Stomach (tissue), 9 donors: Measurements from ENCODE around the gene TELO2. TPM values are rescaled to one million over a fixed set of nuclear protein-coding genes. Genes with fewer than 3 reads are reported as not detected.

Experiments used
- DNase-seq, 2 donors: peaks; one replicate each; pipeline versions ENCODE4 v3.0.0 to v3.0.0-alpha.2; 2013 to 2019
- H3K27ac ChIP-seq, 5 donors: fragments of 200-600 bp in 4 of 5; sonication (generic) in 4 of 5; one replicate each; pipeline ENCODE4 v1.5.1; 2013 to 2019; ENCODE audit warnings: mild to moderate bottlenecking in 1 of 5, moderate library complexity in 1 of 5
- H3K27me3 ChIP-seq, 3 donors: fragments of 200-600 bp; sonication (generic); one replicate each; pipeline ENCODE4 v1.5.1; 2017 to 2019; ENCODE audit warnings: mixed run types in 1 of 3
- H3K36me3 ChIP-seq, 4 donors: fragments of 200-600 bp; sonication (generic); 1 replicate in 3 of 4; 2 replicates in 1 of 4; pipeline ENCODE4 v1.5.1; 2016 to 2019
- H3K4me1 ChIP-seq, 4 donors: fragments of 200-600 bp; sonication (generic); one replicate each; pipeline ENCODE4 v1.5.1; 2016 to 2019
- H3K4me3 ChIP-seq, 4 donors: fragments of 200-600 bp; sonication (generic) in 3 of 4; one replicate each; pipeline ENCODE4 v1.5.1; 2016 to 2019; ENCODE audit warnings: mild to moderate bottlenecking in 1 of 4
- H3K9me3 ChIP-seq, 4 donors: fragments of 200-600 bp; sonication (generic); one replicate each; pipeline ENCODE4 v1.5.1; 2016 to 2019
- CTCF ChIP-seq, 7 experiments: fragments of 450-650 bp in 4 of 7; fragments of 200-600 bp in 3 of 7; sonication (generic) in 3 of 7; IDR thresholded peaks; one replicate each; pipeline ENCODE4 v1.5.1; 2016 to 2019; ENCODE audit warnings: antibody characterized with exemption in 7 of 7, control low read depth in 2 of 7, mild to moderate bottlenecking in 1 of 7
- EP300 ChIP-seq: sonication (generic); formaldehyde crosslinking; IDR thresholded peaks from one replicate; pipeline ENCODE4 v1.6.1; 2017; ENCODE audit warnings: antibody characterized with exemption
- POLR2A ChIP-seq, 4 donors: fragments of 450-650 bp; IDR thresholded peaks; one replicate each; pipeline ENCODE4 v1.6.1; 2016; ENCODE audit warnings: antibody characterized with exemption in 4 of 4, control low read depth in 2 of 4, mild to moderate bottlenecking in 1 of 4, moderate library complexity in 1 of 4
- POLR2AphosphoS5 ChIP-seq, 3 donors: sonication (generic); formaldehyde crosslinking; IDR thresholded peaks; one replicate each; pipeline ENCODE4 v1.6.1; 2016; ENCODE audit warnings: antibody characterized with exemption in 3 of 3
- WGBS, 5 donors: extraction: QIAGEN DNeasy Blood & Tissue Kit in 3 of 5; methylation state at CpG; one replicate each; pipeline versions ENCODE4 v1.1.5 to v1.1.7; 2013 to 2018; 5-methylcytosine and 5-hydroxymethylcytosine counted together
- intact Hi-C: fragments of 100-400 bp; cut with DNase I; formaldehyde crosslinking; loops from one replicate; pipeline ENCODE4 v1.15.1; 2023; ENCODE audit warnings: low total_unique reads
- polyA plus RNA-seq, 3 donors: library from polyadenylated mRNA; stranded (reverse); fragments of 200-250 nt; gene quantifications; one replicate each; pipeline ENCODE4 v1.2.3, GENCODE V29; 2013
- total RNA-seq, 5 donors: library from RNA; depleted of rRNA; stranded (reverse); fragments of >200 nt; gene quantifications; one replicate each; pipeline versions ENCODE4 v1.1.0 to v1.2.3, GENCODE V29; 2014 to 2016
- donor health status: healthy with polysubstance abuse.
- donor health status: Bipolar disorder and iron deficiency.
- donor health status: healthy.

Gene TELO2
- total and polyA plus RNA-seq, 8 donors: 12.4 to 107 (median 32.1) TPM

GRCh38 chr16:1506494-1507213, 13.5 kb downstream of the TELO2 start:
- no peaks in the 10 kb centered on the region for H3K9me3 ChIP-seq
- WGBS, 5 donors: 88 to 94% (median 90%) methylated on average over 11 to 37 of the region's 37 CpGs
- H3K4me3 ChIP-seq: no peak overlapping the region
- intact Hi-C loops: no loop called here
- peaks cover 20 to 90% (median 86%) of the 10 kb centered on the region in 4 donors for H3K36me3 ChIP-seq
- no peak for TF ChIP-seq CTCF (IDR thresholded peaks at IDR 0.05)
- H3K27ac ChIP-seq: no peak overlapping the region
- H3K4me1 ChIP-seq: peaks cover 0 to 7% (median 2%) of the 10 kb centered on the region in 4 donors
- no peaks in the 10 kb centered on the region for H3K27me3 ChIP-seq
- DNase-seq: no peak

- peak overlapping the region in 2 of 5 donors; percentile 50 to 64 for H3K27ac ChIP-seq
These were observed 15.5 kb downstream of the TELO2 start for GRCh38 chr16:1508494-1509187.

GRCh38 chr16:1509307-1510221, 16.4 kb downstream of the TELO2 start:
- H3K4me3 ChIP-seq: no peak overlapping the region
- peak in 1 of 2 donors; percentile 71 for DNase-seq
- H3K9me3 ChIP-seq: peaks cover 0 to 9% (median 4%) of the 10 kb centered on the region in 4 donors
- intact Hi-C loops: no loop called here
- TF ChIP-seq POLR2AphosphoS5 (IDR thresholded peaks at IDR 0.05) (no peak), CTCF (IDR thresholded peaks at IDR 0.05) (no peak), EP300 (no peak), POLR2A (IDR thresholded peaks at IDR 0.05) (no peak)
- H3K36me3 ChIP-seq: peaks cover 0 to 83% (median 68%) of the 10 kb centered on the region in 4 donors
- H3K4me1 ChIP-seq: peaks cover 0 to 7% (median 2%) of the 10 kb centered on the region in 4 donors
- H3K27ac ChIP-seq: peak overlapping the region; percentile 17 to 64 (median 50)
- WGBS, 5 donors: 81 to 88% (median 87%) methylated on average over 26 to 44 of the region's 44 CpGs
- no peaks in the 10 kb centered on the region for H3K27me3 ChIP-seq

More at GRCh38 chr16:1508494-1509187, 15.5 kb downstream of the TELO2 start:
- H3K27me3 ChIP-seq: no peaks in the 10 kb centered on the region
- H3K9me3 ChIP-seq: no peaks in the 10 kb centered on the region
- H3K4me3 ChIP-seq: no peak overlapping the region
- intact Hi-C loops: no loop called here
- no peak for TF ChIP-seq POLR2AphosphoS5 (IDR thresholded peaks at IDR 0.05)
- no peak for TF ChIP-seq CTCF (IDR thresholded peaks at IDR 0.05)
- no peak for TF ChIP-seq POLR2A (IDR thresholded peaks at IDR 0.05)
- no peak for TF ChIP-seq EP300
- peaks cover 0 to 7% (median 2%) of the 10 kb centered on the region in 4 donors for H3K4me1 ChIP-seq
- peaks cover 0 to 77% (median 68%) of the 10 kb centered on the region in 4 donors for H3K36me3 ChIP-seq
- no peak for DNase-seq
- WGBS, 5 donors: 75 to 93% (median 79%) methylated on average over 10 to 24 of the region's 24 CpGs

- no peak for TF ChIP-seq POLR2A (IDR thresholded peaks at IDR 0.05)
- TF ChIP-seq CTCF (IDR thresholded peaks at IDR 0.05): no peak
- TF ChIP-seq EP300: no peak
- no peak for TF ChIP-seq POLR2AphosphoS5 (IDR thresholded peaks at IDR 0.05)
- WGBS, 5 donors: 80 to 89% (median 86%) methylated on average over 9 to 10 of the region's 10 CpGs
- Histone ChIP-seq H3K27me3 (no peaks in the 10 kb centered on the region), H3K27ac (peak overlapping the region; percentile 17 to 64 (median 50)), H3K4me3 (no peak overlapping the region), H3K9me3 (peaks cover 0 to 11% (median 5%) of the 10 kb centered on the region in 4 donors), H3K36me3 (peaks cover 0 to 77% (median 64%) of the 10 kb centered on the region in 4 donors), H3K4me1 (peaks cover 0 to 7% (median 2%) of the 10 kb centered on the region in 4 donors)
- intact Hi-C loops: no loop called here
- no peak for DNase-seq
These were observed 17.1 kb downstream of the TELO2 start for GRCh38 chr16:1510272-1510671.
